GM12878 (cell line): ENCODE measurements around the gene KLHL30. TPM values are rescaled to one million over a fixed set of nuclear protein-coding genes. Genes with fewer than 3 reads are reported as not detected.

ENCODE experiments used
- CBX3 ChIP-seq: fragments of 200-600 bp; sonication (generic); IDR thresholded peaks from 2 replicates; pipeline ENCODE4 v1.6.1; 2016; ENCODE audit warnings: low read depth, borderline replicate concordance
- CHD2 ChIP-seq: IDR thresholded peaks from 2 replicates; pipeline ENCODE4 v1.6.1; 2011; ENCODE audit warnings: low read depth, low read length, improper control_type of control experiment, borderline replicate concordance
- GABPA ChIP-seq: IDR thresholded peaks from 2 replicates; pipeline ENCODE4 v1.6.1; 2014; ENCODE audit warnings: antibody characterized with exemption, low read depth, mild to moderate bottlenecking, inconsistent platforms
- MTA3 ChIP-seq: IDR thresholded peaks from 2 replicates; pipeline ENCODE4 v1.6.1; 2012; ENCODE audit warnings: low read length, inconsistent platforms, borderline replicate concordance
- NFXL1 ChIP-seq: fragments of 450-650 bp; IDR thresholded peaks from 2 replicates; pipeline ENCODE4 v1.6.1; 2017; ENCODE audit warnings: antibody characterized with exemption, mild to moderate bottlenecking, borderline replicate concordance
- RAD21 ChIP-seq: IDR thresholded peaks from 2 replicates; pipeline ENCODE4 v1.6.1; 2011; ENCODE audit warnings: mild to moderate bottlenecking, low read depth, low read length, moderate library complexity; ENCODE audit not compliant: insufficient read depth
- RUNX3 ChIP-seq: IDR thresholded peaks from 2 replicates; pipeline ENCODE4 v1.6.1; 2012; ENCODE audit warnings: low read length, inconsistent platforms
- WRNIP1 ChIP-seq: IDR thresholded peaks from 2 replicates; pipeline ENCODE4 v1.6.1; 2011; ENCODE audit warnings: low read depth, low read length, improper control_type of control experiment, borderline replicate concordance
- YBX1 ChIP-seq: fragments of 450-650 bp; IDR thresholded peaks from 2 replicates; pipeline ENCODE4 v1.6.1; 2016; ENCODE audit warnings: antibody characterized with exemption
- polyA plus RNA-seq, 11 experiments: library from polyadenylated mRNA; depleted of rRNA in 4 of 11; unstranded in 6 of 11; stranded (reverse) in 5 of 11; fragments of >200 nt; fragmentation: Nextera tagmentation in 4 of 11; fragmentation: Illumina TruSeq in 1 of 11; extraction: Ambion mirVana in 4 of 11; extraction: Trizol in 1 of 11; gene quantifications; 1 replicate in 1 of 11; 2 replicates in 10 of 11; pipeline versions ENCODE4 v1.2.1 to v1.2.3, GENCODE V29; 2011 to 2016; ENCODE audit warnings: inconsistent platforms in 2 of 11, missing spikeins in 2 of 11, low read depth in 1 of 11
- total RNA-seq, 4 experiments: library from RNA; depleted of rRNA in 3 of 4; stranded (reverse); fragments of >200 nt in 3 of 4; fragmentation: Illumina TruSeq in 1 of 4; extraction: Trizol in 1 of 4; gene quantifications; 2 replicates each; pipeline versions ENCODE4 v1.2.1 to v1.2.3, GENCODE V29; 2013 to 2021
- TF ChIP-seq, protein P1 (sequence below), 3 experiments: IDR thresholded peaks in 2 of 3; conservative IDR thresholded peaks in 1 of 3; 2 replicates each; pipeline ENCODE4 v1.5.1; 2011; ENCODE audit warnings: low read depth in 3 of 3, low read length in 3 of 3, mild to moderate bottlenecking in 3 of 3, control low read depth in 2 of 3, moderate library complexity in 2 of 3, inconsistent platforms in 1 of 3, mixed read lengths in 1 of 3; ENCODE audit not compliant: control insufficient read depth in 2 of 3, insufficient read depth in 1 of 3; ENCODE audit errors: extremely low read depth in 1 of 3
- TF ChIP-seq, protein P2 (sequence below): IDR thresholded peaks from 2 replicates; pipeline ENCODE4 v1.6.1; 2012; ENCODE audit warnings: improper control_type of control experiment, low read depth, low read length; ENCODE audit not compliant: insufficient replicate concordance
- TF ChIP-seq, protein P3 (sequence below): fragments of 450-650 bp; IDR thresholded peaks from 2 replicates; pipeline ENCODE4 v1.6.1; 2017; ENCODE audit warnings: mild to moderate bottlenecking, low read depth, inconsistent platforms; ENCODE audit not compliant: poor library complexity, severe bottlenecking
- TF ChIP-seq, protein P4 (sequence below): fragments of 450-650 bp; formaldehyde crosslinking; IDR thresholded peaks from 2 replicates; pipeline ENCODE4 v1.4.0; 2022; ENCODE audit warnings: mild to moderate bottlenecking, moderate library complexity
- TF ChIP-seq, protein P5 (sequence below): fragments of 450-650 bp; IDR thresholded peaks from 2 replicates; pipeline ENCODE4 v1.6.1; 2016; ENCODE audit warnings: mild to moderate bottlenecking

The KLHL30 gene
- total and polyA plus RNA-seq, 10 of the 15 experiments (the other 5 are each of a cell fraction or from before 2014, with no cell fraction given) = 0.03 TPM; not detected in 9

DNA sequence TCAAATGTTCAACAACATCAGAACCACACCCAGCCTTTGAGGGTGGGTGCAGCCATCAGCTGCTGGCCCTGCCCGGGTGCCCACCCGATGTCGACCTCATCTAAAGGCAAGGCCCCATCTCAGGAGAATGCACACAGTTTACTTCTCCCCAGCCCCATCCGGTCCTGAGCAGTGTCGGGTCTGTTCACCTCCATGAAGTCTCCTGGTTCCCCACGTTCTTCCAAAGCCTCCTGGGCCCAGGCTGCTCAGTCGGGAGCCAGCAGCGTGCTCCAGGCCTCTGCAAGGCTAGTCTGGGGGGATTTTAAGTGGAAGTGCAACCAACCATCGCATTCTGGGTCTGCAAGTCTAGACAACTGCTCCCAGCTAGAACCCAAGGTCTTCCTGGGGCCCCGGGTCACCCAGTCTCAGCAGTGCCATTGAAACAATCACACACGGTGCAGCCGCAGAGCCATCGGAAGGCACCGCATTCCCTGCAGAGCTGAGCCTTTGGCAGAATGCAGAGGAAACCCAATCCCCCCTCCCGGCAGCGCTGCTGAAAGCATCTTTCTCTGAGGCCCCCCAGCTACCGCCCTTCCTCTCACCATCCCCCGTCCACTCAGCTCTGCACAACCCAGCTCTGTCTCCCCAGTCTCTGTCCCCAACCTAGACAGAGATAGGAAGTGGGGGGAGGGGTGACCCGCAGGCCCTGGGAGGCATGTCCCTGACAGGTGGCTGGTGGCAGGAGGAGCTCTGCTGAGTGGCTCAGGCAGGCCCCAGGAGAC is 29.9 kb upstream of the KLHL30 start (continued):
- TF ChIP-seq, protein P1, sequence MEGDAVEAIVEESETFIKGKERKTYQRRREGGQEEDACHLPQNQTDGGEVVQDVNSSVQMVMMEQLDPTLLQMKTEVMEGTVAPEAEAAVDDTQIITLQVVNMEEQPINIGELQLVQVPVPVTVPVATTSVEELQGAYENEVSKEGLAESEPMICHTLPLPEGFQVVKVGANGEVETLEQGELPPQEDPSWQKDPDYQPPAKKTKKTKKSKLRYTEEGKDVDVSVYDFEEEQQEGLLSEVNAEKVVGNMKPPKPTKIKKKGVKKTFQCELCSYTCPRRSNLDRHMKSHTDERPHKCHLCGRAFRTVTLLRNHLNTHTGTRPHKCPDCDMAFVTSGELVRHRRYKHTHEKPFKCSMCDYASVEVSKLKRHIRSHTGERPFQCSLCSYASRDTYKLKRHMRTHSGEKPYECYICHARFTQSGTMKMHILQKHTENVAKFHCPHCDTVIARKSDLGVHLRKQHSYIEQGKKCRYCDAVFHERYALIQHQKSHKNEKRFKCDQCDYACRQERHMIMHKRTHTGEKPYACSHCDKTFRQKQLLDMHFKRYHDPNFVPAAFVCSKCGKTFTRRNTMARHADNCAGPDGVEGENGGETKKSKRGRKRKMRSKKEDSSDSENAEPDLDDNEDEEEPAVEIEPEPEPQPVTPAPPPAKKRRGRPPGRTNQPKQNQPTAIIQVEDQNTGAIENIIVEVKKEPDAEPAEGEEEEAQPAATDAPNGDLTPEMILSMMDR (IDR thresholded peaks at IDR 0.05 in 2 of 3, conservative IDR thresholded peaks at IDR 0.05 in 1 of 3; ENCODE audit: control insufficient read depth in 2 of 3, extremely low read depth in 1 of 3, insufficient read depth in 1 of 3, low read depth in 3 of 3, low read length in 3 of 3) = no peak
- TF ChIP-seq CHD2 = peak; percentile 70; the same call in 1 of the 2 replicates
- TF ChIP-seq, protein P2, sequence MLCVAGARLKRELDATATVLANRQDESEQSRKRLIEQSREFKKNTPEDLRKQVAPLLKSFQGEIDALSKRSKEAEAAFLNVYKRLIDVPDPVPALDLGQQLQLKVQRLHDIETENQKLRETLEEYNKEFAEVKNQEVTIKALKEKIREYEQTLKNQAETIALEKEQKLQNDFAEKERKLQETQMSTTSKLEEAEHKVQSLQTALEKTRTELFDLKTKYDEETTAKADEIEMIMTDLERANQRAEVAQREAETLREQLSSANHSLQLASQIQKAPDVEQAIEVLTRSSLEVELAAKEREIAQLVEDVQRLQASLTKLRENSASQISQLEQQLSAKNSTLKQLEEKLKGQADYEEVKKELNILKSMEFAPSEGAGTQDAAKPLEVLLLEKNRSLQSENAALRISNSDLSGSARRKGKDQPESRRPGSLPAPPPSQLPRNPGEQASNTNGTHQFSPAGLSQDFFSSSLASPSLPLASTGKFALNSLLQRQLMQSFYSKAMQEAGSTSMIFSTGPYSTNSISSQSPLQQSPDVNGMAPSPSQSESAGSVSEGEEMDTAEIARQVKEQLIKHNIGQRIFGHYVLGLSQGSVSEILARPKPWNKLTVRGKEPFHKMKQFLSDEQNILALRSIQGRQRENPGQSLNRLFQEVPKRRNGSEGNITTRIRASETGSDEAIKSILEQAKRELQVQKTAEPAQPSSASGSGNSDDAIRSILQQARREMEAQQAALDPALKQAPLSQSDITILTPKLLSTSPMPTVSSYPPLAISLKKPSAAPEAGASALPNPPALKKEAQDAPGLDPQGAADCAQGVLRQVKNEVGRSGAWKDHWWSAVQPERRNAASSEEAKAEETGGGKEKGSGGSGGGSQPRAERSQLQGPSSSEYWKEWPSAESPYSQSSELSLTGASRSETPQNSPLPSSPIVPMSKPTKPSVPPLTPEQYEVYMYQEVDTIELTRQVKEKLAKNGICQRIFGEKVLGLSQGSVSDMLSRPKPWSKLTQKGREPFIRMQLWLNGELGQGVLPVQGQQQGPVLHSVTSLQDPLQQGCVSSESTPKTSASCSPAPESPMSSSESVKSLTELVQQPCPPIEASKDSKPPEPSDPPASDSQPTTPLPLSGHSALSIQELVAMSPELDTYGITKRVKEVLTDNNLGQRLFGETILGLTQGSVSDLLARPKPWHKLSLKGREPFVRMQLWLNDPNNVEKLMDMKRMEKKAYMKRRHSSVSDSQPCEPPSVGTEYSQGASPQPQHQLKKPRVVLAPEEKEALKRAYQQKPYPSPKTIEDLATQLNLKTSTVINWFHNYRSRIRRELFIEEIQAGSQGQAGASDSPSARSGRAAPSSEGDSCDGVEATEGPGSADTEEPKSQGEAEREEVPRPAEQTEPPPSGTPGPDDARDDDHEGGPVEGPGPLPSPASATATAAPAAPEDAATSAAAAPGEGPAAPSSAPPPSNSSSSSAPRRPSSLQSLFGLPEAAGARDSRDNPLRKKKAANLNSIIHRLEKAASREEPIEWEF = no peak
- TF ChIP-seq RAD21 = no peak
- no peak for TF ChIP-seq YBX1
- TF ChIP-seq, protein P3, sequence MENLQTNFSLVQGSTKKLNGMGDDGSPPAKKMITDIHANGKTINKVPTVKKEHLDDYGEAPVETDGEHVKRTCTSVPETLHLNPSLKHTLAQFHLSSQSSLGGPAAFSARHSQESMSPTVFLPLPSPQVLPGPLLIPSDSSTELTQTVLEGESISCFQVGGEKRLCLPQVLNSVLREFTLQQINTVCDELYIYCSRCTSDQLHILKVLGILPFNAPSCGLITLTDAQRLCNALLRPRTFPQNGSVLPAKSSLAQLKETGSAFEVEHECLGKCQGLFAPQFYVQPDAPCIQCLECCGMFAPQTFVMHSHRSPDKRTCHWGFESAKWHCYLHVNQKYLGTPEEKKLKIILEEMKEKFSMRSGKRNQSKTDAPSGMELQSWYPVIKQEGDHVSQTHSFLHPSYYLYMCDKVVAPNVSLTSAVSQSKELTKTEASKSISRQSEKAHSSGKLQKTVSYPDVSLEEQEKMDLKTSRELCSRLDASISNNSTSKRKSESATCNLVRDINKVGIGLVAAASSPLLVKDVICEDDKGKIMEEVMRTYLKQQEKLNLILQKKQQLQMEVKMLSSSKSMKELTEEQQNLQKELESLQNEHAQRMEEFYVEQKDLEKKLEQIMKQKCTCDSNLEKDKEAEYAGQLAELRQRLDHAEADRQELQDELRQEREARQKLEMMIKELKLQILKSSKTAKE = no peak
- TF ChIP-seq, protein P4, sequence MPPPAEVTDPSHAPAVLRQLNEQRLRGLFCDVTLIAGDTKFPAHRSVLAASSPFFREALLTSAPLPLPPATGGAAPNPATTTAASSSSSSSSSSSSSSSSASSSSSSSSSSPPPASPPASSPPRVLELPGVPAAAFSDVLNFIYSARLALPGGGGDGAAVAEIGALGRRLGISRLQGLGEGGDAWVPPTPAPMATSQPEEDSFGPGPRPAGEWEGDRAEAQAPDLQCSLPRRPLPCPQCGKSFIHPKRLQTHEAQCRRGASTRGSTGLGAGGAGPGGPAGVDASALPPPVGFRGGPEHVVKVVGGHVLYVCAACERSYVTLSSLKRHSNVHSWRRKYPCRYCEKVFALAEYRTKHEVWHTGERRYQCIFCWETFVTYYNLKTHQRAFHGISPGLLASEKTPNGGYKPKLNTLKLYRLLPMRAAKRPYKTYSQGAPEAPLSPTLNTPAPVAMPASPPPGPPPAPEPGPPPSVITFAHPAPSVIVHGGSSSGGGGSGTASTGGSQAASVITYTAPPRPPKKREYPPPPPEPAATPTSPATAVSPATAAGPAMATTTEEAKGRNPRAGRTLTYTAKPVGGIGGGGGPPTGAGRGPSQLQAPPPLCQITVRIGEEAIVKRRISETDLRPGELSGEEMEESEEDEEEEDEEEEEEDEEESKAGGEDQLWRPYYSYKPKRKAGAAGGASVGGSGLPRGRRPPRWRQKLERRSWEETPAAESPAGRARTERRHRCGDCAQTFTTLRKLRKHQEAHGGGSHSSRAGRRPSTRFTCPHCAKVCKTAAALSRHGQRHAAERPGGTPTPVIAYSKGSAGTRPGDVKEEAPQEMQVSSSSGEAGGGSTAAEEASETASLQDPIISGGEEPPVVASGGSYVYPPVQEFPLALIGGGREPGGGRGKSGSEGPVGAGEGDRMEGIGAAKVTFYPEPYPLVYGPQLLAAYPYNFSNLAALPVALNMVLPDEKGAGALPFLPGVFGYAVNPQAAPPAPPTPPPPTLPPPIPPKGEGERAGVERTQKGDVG = no peak
- TF ChIP-seq CBX3 = no peak
- no peak for TF ChIP-seq MTA3
- no peak for TF ChIP-seq WRNIP1
- no peak for TF ChIP-seq NFXL1
- TF ChIP-seq RUNX3 = no peak
- no peak for TF ChIP-seq GABPA
- TF ChIP-seq, protein P5, sequence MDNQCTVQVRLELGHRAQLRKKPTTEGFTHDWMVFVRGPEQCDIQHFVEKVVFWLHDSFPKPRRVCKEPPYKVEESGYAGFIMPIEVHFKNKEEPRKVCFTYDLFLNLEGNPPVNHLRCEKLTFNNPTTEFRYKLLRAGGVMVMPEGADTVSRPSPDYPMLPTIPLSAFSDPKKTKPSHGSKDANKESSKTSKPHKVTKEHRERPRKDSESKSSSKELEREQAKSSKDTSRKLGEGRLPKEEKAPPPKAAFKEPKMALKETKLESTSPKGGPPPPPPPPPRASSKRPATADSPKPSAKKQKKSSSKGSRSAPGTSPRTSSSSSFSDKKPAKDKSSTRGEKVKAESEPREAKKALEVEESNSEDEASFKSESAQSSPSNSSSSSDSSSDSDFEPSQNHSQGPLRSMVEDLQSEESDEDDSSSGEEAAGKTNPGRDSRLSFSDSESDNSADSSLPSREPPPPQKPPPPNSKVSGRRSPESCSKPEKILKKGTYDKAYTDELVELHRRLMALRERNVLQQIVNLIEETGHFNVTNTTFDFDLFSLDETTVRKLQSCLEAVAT = no peak
